ENCODE measurements around the gene PA2G4. TPM values are rescaled to one million over a fixed set of nuclear protein-coding genes. Genes with fewer than 3 reads are reported as not detected.

The PA2G4 gene
- total and polyA plus RNA-seq, 2 donors (not counting 3 experiments of a cell fraction or from before 2014, with no cell fraction given): 121 to 188 TPM

- peak overlapping the region; percentile 15 for H3K27ac ChIP-seq (ENCODE audit: insufficient read depth, low read depth, low read length)
- H3K4me3 ChIP-seq (replicated peaks in 1 of 3; ENCODE audit: insufficient read depth in 1 of 3, low read depth in 1 of 3, low read length in 3 of 3): no peak overlapping the region
- peak; percentile 31 for FAIRE-seq
- peaks cover 28% of the 10 kb centered on the region for H3K4me1 ChIP-seq (ENCODE audit: control insufficient read depth, extremely low read depth, insufficient read depth, low read length)
- CTCF ChIA-PET: interaction anchor here (0.6 to 11.9 kb wide), 14 partner anchors 8 to 95 kb away, joined by 3 to 236 read pairs (median 4); partner anchors contain the start of genes MYL6, RNF41, SMARCC2 and ZC3H10
- dilution Hi-C loops (cut with MboI; ENCODE audit: extremely low pct_ligation_motif_present, low sequenced_read_pairs) (no loop called here), intact Hi-C loops (cut with micrococcal nuclease) (loop anchor here (1.0 kb wide), 4 partner anchors 8 to 98 kb away; partner anchors contain the start of genes NABP2, SMARCC2 and ZC3H10)
- no peaks in the 10 kb centered on the region for H3K27me3 ChIP-seq (ENCODE audit: control insufficient read depth in 2 of 2, insufficient read depth in 2 of 2, low read length in 2 of 2)
- H3K9ac ChIP-seq (replicated peaks; ENCODE audit: extremely low read depth, insufficient read depth, low read length): peak overlapping the region; percentile 37
- H4K20me1 ChIP-seq (replicated peaks; ENCODE audit: control insufficient read depth, extremely low read depth, insufficient read depth, low read length): no peaks in the 10 kb centered on the region
- no peaks in the 10 kb centered on the region for H3K9me3 ChIP-seq (replicated peaks; ENCODE audit: control insufficient read depth, insufficient read depth, low read length)
- no peaks in the 10 kb centered on the region for H3K9me1 ChIP-seq (replicated peaks; ENCODE audit: control insufficient read depth, extremely low read depth, insufficient read depth, low read length)
- peaks cover 0 to 14% of the 10 kb centered on the region in 2 experiments for H3K36me3 ChIP-seq (ENCODE audit: control insufficient read depth in 2 of 2, extremely low read depth in 1 of 2, insufficient read depth in 2 of 2, low read length in 2 of 2)
- peaks cover 19% of the 10 kb centered on the region for H3K79me2 ChIP-seq (ENCODE audit: control insufficient read depth, insufficient read depth, low read length)
- POLR2A ChIA-PET: interaction anchor here (1.4 to 2.6 kb wide), 2 partner anchors 32 to 36 kb away, joined by 6 to 23 read pairs; partner anchors contain the start of gene MYL6
- TF ChIP-seq EZH2 (IDR thresholded peaks at IDR 0.05; ENCODE audit: borderline replicate concordance, low read depth, low read length, severe bottlenecking) (no peak), GATA2 (IDR thresholded peaks at IDR 0.05; ENCODE audit: insufficient read depth, insufficient read length, low read depth, low read length) (no peak), POLR2AphosphoS5 (IDR thresholded peaks at IDR 0.05; ENCODE audit: insufficient read depth, low read depth, low read length) (no peak), FOS (IDR thresholded peaks at IDR 0.05; ENCODE audit: borderline replicate concordance, insufficient read depth, low read length) (no peak)
- no peak overlapping the region for H2AFZ ChIP-seq (ENCODE audit: low read depth, low read length)
- BruUV-seq (replicated peaks): no TSS peak
- peak; percentile 26 for DNase-seq (ENCODE audit: low read depth, low spot score)
- peak overlapping the region; percentile 82 for H3K4me2 ChIP-seq (ENCODE audit: insufficient read depth, low read length)
Measured at GRCh38 chr12:56126732-56127239, 22.4 kb downstream of the PA2G4 start.

GRCh38 chr12:56127485-56127887, 23.1 kb downstream of the PA2G4 start:
- BruUV-seq (replicated peaks): TSS peak; percentile 92
- dilution Hi-C loops (cut with MboI; ENCODE audit: extremely low pct_ligation_motif_present, low sequenced_read_pairs): no loop called here
- Histone ChIP-seq H3K9me1 (replicated peaks; ENCODE audit: control insufficient read depth, extremely low read depth, insufficient read depth, low read length) (no peaks in the 10 kb centered on the region), H4K20me1 (replicated peaks; ENCODE audit: control insufficient read depth, extremely low read depth, insufficient read depth, low read length) (no peaks in the 10 kb centered on the region), H3K4me2 (ENCODE audit: insufficient read depth, low read length) (peak overlapping the region; percentile 82), H3K9me3 (replicated peaks; ENCODE audit: control insufficient read depth, insufficient read depth, low read length) (no peaks in the 10 kb centered on the region), H2AFZ (ENCODE audit: low read depth, low read length) (no peak overlapping the region), H3K79me2 (ENCODE audit: control insufficient read depth, insufficient read depth, low read length) (peaks cover 19% of the 10 kb centered on the region), H3K4me3 (replicated peaks in 1 of 3; ENCODE audit: insufficient read depth in 1 of 3, low read depth in 1 of 3, low read length in 3 of 3) (peak overlapping the region in 2 of 3 experiments; percentile 20 to 48), H3K36me3 (ENCODE audit: control insufficient read depth in 2 of 2, extremely low read depth in 1 of 2, insufficient read depth in 2 of 2, low read length in 2 of 2) (peaks cover 4 to 20% of the 10 kb centered on the region in 2 experiments), H3K27ac (ENCODE audit: insufficient read depth, low read depth, low read length) (peak overlapping the region; percentile 46), H3K27me3 (ENCODE audit: control insufficient read depth in 2 of 2, insufficient read depth in 2 of 2, low read length in 2 of 2) (no peaks in the 10 kb centered on the region), H3K9ac (replicated peaks; ENCODE audit: extremely low read depth, insufficient read depth, low read length) (peak overlapping the region; percentile 37), H3K4me1 (ENCODE audit: control insufficient read depth, extremely low read depth, insufficient read depth, low read length) (peaks cover 28% of the 10 kb centered on the region)
- ChIA-PET POLR2A (interaction anchor here (0.5 to 2.6 kb wide), 11 partner anchors 9 to 94 kb away, joined by 3 to 38 read pairs (median 5); partner anchors contain the start of genes MYL6, PA2G4, RNF41 and SMARCC2), CTCF (interaction anchor here (0.6 to 3.1 kb wide), 17 partner anchors 9 to 389 kb away, joined by 3 to 40 read pairs (median 5); partner anchors contain the start of genes MYL6, MYL6B, RNF41 and SMARCC2)
- intact Hi-C loops (cut with micrococcal nuclease): no loop called here
- no peak for TF ChIP-seq EZH2 (IDR thresholded peaks at IDR 0.05; ENCODE audit: borderline replicate concordance, low read depth, low read length, severe bottlenecking)
- no peak for TF ChIP-seq POLR2AphosphoS5 (IDR thresholded peaks at IDR 0.05; ENCODE audit: insufficient read depth, low read depth, low read length)
- TF ChIP-seq JUN (IDR thresholded peaks at IDR 0.05; ENCODE audit: borderline replicate concordance, insufficient read depth, insufficient read length, low read depth): no peak
- no peak for TF ChIP-seq MYC (IDR thresholded peaks at IDR 0.05; ENCODE audit: low read depth, low read length)
- no peak for TF ChIP-seq FOS (IDR thresholded peaks at IDR 0.05; ENCODE audit: borderline replicate concordance, insufficient read depth, low read length)
- TF ChIP-seq GATA2 (IDR thresholded peaks at IDR 0.05; ENCODE audit: insufficient read depth, insufficient read length, low read depth, low read length): no peak
- no peak for TF ChIP-seq CTCF (IDR thresholded peaks at IDR 0.05; ENCODE audit: extremely low read depth in 1 of 2, insufficient read depth in 1 of 2, low read depth in 1 of 2, low read length in 2 of 2)
- no peak for TF ChIP-seq POLR2A (IDR thresholded peaks at IDR 0.05; ENCODE audit: low read depth, low read length)
- no peak for DNase-seq (ENCODE audit: low read depth, low spot score)
- FAIRE-seq: no peak
